Gastroesophageal sphincter (tissue), 4 donors: ENCODE results near the gene SLC13A4. TPM values are rescaled to one million over a fixed set of nuclear protein-coding genes. Genes with fewer than 3 reads are reported as not detected.

ENCODE experiments used
- ATAC-seq: fragments of 150-250 bp; one replicate; pipeline ENCODE4 v1.9.1; 2016; ENCODE audit warnings: mild to moderate bottlenecking, moderate library complexity
- H3K27ac ChIP-seq, 4 donors: fragments of 200-600 bp; sonication (generic) in 3 of 4; 1 replicate in 3 of 4; 2 replicates in 1 of 4; pipeline ENCODE4 v1.5.1; 2016 to 2019
- H3K27me3 ChIP-seq: fragments of 200-600 bp; sonication (generic); one replicate; pipeline ENCODE4 v1.5.1; 2019
- H3K36me3 ChIP-seq, 2 donors: fragments of 200-600 bp; sonication (generic); one replicate each; pipeline ENCODE4 v1.5.1; 2019; ENCODE audit warnings: control low read depth in 1 of 2
- H3K4me1 ChIP-seq, 3 donors: fragments of 200-600 bp; sonication (generic); 1 replicate in 2 of 3; 2 replicates in 1 of 3; pipeline ENCODE4 v1.5.1; 2016 to 2019; ENCODE audit warnings: control low read depth in 2 of 3
- H3K4me3 ChIP-seq, 2 donors: fragments of 200-600 bp; sonication (generic); one replicate each; pipeline ENCODE4 v1.5.1; 2019; ENCODE audit warnings: mild to moderate bottlenecking in 1 of 2, moderate library complexity in 1 of 2
- H3K9me3 ChIP-seq, 3 donors: fragments of 200-600 bp; sonication (generic); one replicate each; pipeline ENCODE4 v1.5.1; 2017 to 2019; ENCODE audit warnings: control low read depth in 2 of 3
- EP300 ChIP-seq: sonication (generic); formaldehyde crosslinking; IDR thresholded peaks from one replicate; pipeline ENCODE4 v1.6.1; 2017; ENCODE audit warnings: antibody characterized with exemption, mild to moderate bottlenecking
- POLR2A ChIP-seq, 2 donors: fragments of 450-650 bp; IDR thresholded peaks; one replicate each; pipeline ENCODE4 v1.6.1; 2017; ENCODE audit warnings: antibody characterized with exemption in 2 of 2, mild to moderate bottlenecking in 2 of 2, moderate library complexity in 1 of 2
- POLR2AphosphoS5 ChIP-seq: sonication (generic); formaldehyde crosslinking; IDR thresholded peaks from one replicate; pipeline ENCODE4 v1.6.1; 2017; ENCODE audit warnings: antibody characterized with exemption
- WGBS, 2 donors: methylation state at CpG; one replicate each; pipeline ENCODE4 v1.1.5; 2018; ENCODE audit warnings: low coverage in 1 of 2; 5-methylcytosine and 5-hydroxymethylcytosine counted together
- total RNA-seq, 4 donors: library from RNA; depleted of rRNA; stranded (reverse); fragments of >200 nt; gene quantifications; one replicate each; pipeline ENCODE4 v1.1.0, GENCODE V29; 2016
- TF ChIP-seq, protein P1 (sequence below), 4 experiments: fragments of 200-600 bp in 2 of 4; fragments of 450-650 bp in 2 of 4; sonication (generic) in 1 of 4; IDR thresholded peaks; one replicate each; pipeline ENCODE4 v1.5.1; 2017 to 2019; ENCODE audit warnings: antibody characterized with exemption in 4 of 4, mild to moderate bottlenecking in 2 of 4, moderate library complexity in 2 of 4

Gene SLC13A4
- total RNA-seq, 4 donors from 2014 or later, result 0.27 to 1.7 TPM; not detected in 2

DNA sequence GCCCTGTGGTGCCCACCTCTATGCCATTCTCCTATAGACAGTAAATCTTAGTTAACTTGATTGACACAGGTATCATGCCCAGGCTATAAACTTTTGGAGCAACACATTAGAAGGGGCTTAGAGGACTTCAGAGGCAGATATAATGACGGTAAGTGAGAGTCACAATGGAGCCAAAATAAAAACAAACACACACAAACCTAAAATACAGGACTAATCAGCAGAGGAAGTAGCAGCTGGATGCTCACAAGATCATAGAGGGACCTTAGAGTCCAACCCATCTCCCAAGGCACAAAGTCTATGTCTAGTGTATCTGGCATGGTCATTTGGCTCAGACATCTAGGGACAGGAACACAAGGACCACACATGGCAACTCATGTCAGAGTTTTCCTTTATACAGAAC is 12.3 kb downstream of the SLC13A4 start:
- H3K27me3 ChIP-seq, result peaks cover 19% of the 10 kb centered on the region
- TF ChIP-seq, protein P1, sequence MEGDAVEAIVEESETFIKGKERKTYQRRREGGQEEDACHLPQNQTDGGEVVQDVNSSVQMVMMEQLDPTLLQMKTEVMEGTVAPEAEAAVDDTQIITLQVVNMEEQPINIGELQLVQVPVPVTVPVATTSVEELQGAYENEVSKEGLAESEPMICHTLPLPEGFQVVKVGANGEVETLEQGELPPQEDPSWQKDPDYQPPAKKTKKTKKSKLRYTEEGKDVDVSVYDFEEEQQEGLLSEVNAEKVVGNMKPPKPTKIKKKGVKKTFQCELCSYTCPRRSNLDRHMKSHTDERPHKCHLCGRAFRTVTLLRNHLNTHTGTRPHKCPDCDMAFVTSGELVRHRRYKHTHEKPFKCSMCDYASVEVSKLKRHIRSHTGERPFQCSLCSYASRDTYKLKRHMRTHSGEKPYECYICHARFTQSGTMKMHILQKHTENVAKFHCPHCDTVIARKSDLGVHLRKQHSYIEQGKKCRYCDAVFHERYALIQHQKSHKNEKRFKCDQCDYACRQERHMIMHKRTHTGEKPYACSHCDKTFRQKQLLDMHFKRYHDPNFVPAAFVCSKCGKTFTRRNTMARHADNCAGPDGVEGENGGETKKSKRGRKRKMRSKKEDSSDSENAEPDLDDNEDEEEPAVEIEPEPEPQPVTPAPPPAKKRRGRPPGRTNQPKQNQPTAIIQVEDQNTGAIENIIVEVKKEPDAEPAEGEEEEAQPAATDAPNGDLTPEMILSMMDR (IDR thresholded peaks at IDR 0.05), result no peak
- TF ChIP-seq EP300 (no peak), POLR2AphosphoS5 (no peak), POLR2A (IDR thresholded peaks at IDR 0.05) (no peak)
- WGBS, 2 donors, result 75% methylated on average over 1 of the region's 1 CpG; no CpG with 5 or more reads in 1 of the 2 donors
- no peak overlapping the region for H3K27ac ChIP-seq
- no peak for ATAC-seq
- H3K4me3 ChIP-seq, result no peak overlapping the region
- peaks cover 0 to 8% (median 0%) of the 10 kb centered on the region in 3 donors for H3K4me1 ChIP-seq
- H3K9me3 ChIP-seq, result no peaks in the 10 kb centered on the region
- H3K36me3 ChIP-seq, result no peaks in the 10 kb centered on the region

DNA sequence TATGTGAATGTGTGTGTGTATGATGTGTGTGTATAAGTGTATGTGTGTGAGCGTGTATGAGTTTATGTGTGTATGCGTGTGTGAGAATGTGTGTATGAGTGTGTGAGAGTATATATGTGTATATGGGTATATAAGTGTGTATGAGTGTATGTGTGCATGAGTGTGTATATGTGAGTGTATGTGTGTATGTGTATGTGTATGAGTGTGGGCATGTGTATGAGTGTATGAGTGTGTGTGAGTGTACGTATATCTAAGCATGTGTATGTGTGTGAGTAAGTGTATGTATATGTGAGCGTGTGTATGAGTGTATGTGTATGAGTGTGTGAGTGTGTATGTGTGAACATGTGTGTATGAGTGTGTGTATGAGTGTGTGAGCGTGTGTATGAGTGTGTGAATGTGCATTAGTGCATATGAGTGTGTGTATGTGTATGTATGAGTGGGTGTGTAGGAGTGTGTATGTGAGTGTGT is 12.9 kb downstream of the SLC13A4 start:
- no peak for TF ChIP-seq POLR2AphosphoS5
- TF ChIP-seq, protein P1 (IDR thresholded peaks at IDR 0.05), result no peak
- TF ChIP-seq POLR2A (IDR thresholded peaks at IDR 0.05), result no peak
- no peak for TF ChIP-seq EP300
- 87 to 90% methylated on average over 4 to 5 of the region's 5 CpGs for WGBS, 2 donors
- Histone ChIP-seq H3K36me3 (no peaks in the 10 kb centered on the region), H3K9me3 (no peaks in the 10 kb centered on the region), H3K27me3 (peaks cover 19% of the 10 kb centered on the region), H3K4me1 (peaks cover 0 to 8% (median 0%) of the 10 kb centered on the region in 3 donors), H3K27ac (no peak overlapping the region), H3K4me3 (no peak overlapping the region)
- no peak for ATAC-seq

DNA sequence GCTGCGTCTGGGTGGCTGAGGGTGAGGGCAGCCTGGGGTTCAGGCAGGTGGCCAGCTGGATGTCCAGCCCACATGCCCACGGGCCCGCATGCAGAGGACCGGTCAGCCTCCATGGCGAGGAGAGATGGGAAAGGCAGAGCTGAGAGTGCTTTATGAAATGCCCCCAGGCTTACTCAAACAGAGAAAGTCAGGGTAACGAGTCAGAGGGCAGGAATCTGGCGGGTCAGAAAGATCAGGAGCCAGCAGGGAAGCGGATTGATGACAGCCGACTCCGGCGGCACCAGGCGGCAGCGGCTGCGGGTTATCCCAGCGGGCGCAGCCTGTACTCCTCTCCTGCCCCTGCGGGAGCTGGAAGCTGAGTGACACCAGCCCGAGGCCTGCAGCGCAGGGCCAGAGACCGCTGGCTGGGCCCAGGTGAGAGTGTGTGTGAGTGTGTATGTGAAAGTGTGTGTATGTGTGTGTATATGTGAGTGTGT is 13.4 kb downstream of the SLC13A4 start:
- no peak overlapping the region for H3K27ac ChIP-seq

DNA sequence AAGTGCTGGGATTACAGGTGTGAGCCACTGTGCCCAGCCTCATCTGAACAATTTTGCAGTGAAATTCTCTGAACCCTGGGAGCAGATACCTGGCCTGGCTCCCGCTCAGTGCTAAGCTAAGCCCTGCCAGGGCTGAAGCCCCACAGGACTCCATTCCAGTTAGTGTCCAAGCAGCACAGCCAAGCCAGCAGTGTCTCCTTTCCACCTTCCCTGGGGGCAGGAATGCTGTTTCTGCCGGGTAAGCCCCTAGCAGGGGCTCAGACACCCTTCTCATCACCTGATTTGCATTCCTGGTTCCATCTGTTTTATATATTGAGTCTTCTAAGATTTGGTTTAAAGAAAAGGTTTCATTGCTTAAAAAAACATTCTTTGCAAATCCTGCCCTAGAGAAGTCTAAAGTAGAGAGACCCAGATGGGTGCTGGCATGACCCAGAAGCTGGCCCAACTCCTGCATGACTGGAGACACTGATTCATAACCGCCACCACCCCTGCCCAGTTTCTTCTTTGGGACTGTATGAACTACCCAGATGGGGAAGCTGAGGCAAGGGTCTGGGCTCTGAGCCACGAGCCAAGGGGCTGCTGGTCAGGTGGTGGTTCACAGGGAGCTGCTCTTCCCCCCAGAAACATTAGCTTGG is 14.0 kb downstream of the SLC13A4 start:
- TF ChIP-seq POLR2AphosphoS5 (no peak), POLR2A (IDR thresholded peaks at IDR 0.05) (no peak), EP300 (no peak)
- TF ChIP-seq, protein P1 (IDR thresholded peaks at IDR 0.05), result no peak
- no peaks in the 10 kb centered on the region for H3K36me3 ChIP-seq
- ATAC-seq, result no peak
- H3K4me1 ChIP-seq, result peaks cover 0 to 8% (median 0%) of the 10 kb centered on the region in 3 donors
- no peaks in the 10 kb centered on the region for H3K9me3 ChIP-seq
- peaks cover 19% of the 10 kb centered on the region for H3K27me3 ChIP-seq
- no peak overlapping the region for H3K27ac ChIP-seq
- 90% methylated on average over 2 of the region's 4 CpGs; no CpG with 5 or more reads in 1 of the 2 donors for WGBS, 2 donors
- no peak overlapping the region for H3K4me3 ChIP-seq

More for the DNA sequence above, 13.4 kb downstream of the SLC13A4 start:
- ATAC-seq, result no peak
- Histone ChIP-seq H3K4me1 (peaks cover 0 to 8% (median 0%) of the 10 kb centered on the region in 3 donors), H3K4me3 (no peak overlapping the region), H3K36me3 (no peaks in the 10 kb centered on the region), H3K9me3 (no peaks in the 10 kb centered on the region), H3K27me3 (peaks cover 19% of the 10 kb centered on the region)
- TF ChIP-seq, protein P1 (IDR thresholded peaks at IDR 0.05), result no peak
- TF ChIP-seq EP300 (no peak), POLR2AphosphoS5 (no peak), POLR2A (IDR thresholded peaks at IDR 0.05) (no peak)
- WGBS, 2 donors, result 79% methylated on average over 8 of the region's 20 CpGs

DNA sequence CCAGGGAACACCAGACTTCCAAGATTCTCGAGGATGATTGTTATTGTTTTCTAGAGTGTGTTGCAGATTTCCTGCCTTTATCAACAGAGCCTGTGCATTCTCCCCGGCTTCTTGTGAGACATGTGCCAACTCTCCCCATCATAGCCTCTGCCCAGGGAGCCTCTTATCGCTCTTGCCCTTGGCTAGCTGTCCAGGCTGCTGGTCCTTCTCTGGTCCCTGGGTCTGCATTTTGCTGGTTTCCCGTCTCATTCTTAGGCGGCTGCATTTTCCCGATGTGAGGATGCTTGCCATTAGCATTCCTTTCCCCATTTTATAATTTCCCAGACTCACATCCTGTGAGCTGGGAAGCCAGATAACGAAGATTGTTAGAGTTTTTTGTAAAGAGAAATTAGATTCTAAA is 15.2 kb downstream of the SLC13A4 start:
- WGBS, 2 donors, result 46 to 69% methylated on average over 7 of the region's 7 CpGs

More for the DNA sequence above, 15.2 kb downstream of the SLC13A4 start:
- peaks cover 0 to 8% (median 0%) of the 10 kb centered on the region in 3 donors for H3K4me1 ChIP-seq
- no peak for TF ChIP-seq EP300
- TF ChIP-seq, protein P1 (IDR thresholded peaks at IDR 0.05), result no peak
- TF ChIP-seq POLR2AphosphoS5, result no peak
- no peak for TF ChIP-seq POLR2A (IDR thresholded peaks at IDR 0.05)
- no peak for ATAC-seq
- no peaks in the 10 kb centered on the region for H3K9me3 ChIP-seq
- peaks cover 19% of the 10 kb centered on the region for H3K27me3 ChIP-seq
- H3K27ac ChIP-seq, result no peak overlapping the region
- no peaks in the 10 kb centered on the region for H3K36me3 ChIP-seq
- H3K4me3 ChIP-seq, result no peak overlapping the region
